KG1 (cell line): ENCODE data around the gene AGK.

Experiments used
- DNase-seq: peaks from one replicate; lab custom pipeline; 2025; lab: John Stamatoyannopoulos, UW

Gene AGK

GRCh38 chr7:141551094-141551781 is at the start of gene AGK:
Gene AGK, plus strand, starts transcription at chr7:141551410. Its CDS starts 4,057 bp downstream, at chr7:141555467.
- DNase-seq = peak; percentile 24

DNA sequence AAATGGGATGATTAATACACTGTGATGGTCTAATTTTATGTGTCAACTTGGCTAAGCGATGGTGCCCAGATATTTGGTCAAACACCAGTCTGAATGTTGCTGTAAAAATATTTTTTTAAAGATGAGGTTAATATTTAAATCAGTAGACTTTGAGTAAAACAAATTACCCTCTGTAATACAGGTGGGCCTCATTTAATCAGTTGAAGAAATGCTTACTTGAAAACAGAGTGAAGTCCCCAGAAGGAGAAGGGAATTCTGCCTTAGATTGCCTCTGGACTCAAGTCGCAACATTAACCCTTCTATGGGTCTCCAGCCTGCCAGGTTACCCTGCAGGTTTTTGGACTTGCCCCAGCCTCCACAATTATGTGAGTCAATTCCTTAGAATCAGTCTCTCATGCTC is 49.8 kb upstream of the AGK start:
- DNase-seq = no peak

DNA sequence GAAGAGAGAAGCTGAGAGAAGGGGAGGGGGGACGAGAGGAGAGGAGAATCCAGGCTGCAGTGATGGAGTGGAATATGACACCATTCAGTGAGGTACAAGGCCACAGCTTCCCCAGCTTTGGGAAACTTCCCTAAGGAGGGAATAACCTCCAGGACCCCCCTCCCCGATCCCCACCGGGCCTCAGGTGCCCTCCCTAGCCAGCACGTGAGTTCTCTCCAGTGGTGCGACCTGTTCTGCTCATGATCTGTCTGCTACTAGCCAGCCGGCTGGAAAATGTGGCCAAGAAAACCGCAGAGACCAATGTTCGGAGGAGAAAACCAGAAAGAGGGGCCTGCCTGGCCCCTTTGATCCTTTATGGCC is 39.9 kb upstream of the AGK start:
- DNase-seq = no peak

- DNase-seq = no peak
Measured at GRCh38 chr7:141511676-141512396, 39.4 kb upstream of the AGK start.

DNA sequence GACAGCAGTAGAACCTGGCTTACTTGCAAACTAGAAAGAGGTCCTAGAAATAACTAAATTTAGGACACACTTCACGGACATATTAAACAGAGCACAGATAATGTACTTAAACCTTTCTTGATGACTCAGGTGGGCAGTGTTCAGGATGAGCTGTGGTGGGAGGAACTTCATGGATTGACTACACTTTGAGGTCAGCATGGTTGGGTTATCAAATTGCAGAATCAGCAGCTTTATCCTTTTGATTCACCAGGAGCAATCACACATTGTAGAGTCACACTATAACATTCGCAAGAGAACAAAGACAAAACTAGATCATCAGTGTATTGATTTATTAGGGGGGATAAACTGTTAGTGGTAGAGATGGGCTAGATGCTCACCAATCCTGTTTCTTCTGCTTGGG is 38.6 kb upstream of the AGK start:
- no peak for DNase-seq

GRCh38 chr7:141513720-141514119 is 37.5 kb upstream of the AGK start:
- no peak for DNase-seq

DNA sequence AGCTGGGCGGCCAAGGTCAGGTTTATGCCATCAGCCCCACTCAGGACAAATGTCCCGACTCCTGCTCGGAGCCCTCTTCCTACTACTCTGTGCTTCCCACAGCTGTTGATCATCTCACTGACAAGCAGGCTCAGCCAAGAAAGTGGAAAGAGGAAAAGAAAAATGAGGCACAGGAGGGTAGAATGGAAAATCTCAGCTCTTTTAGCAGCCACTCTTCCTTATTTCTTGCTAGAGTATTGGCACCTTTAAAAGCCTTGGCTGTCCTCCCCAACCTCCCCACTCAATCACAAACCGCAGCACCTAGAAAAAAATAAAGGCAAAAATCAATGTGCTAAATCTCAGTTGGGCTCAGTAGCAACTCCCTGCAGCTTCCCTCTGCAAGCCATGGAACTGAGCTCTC is 35.3 kb upstream of the AGK start:
- DNase-seq = no peak

DNA sequence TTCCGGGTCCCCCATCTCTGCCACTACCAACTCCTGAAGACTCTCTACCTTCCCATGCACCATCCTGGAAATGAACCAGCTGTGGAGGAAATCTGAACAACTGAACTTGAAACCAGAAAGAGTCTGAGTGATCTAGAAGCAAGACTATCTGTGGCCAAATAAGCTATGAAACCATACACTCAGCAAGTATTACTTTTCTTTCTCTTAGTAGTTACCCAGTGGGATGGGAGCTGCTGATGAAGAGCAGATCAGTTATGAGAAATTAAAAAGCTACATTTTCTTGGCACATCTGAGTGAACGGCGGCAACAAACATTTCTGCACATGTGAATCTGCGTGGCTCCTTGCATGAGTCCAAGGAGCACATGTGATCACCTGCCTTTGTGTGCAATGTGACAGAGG is 31.6 kb upstream of the AGK start:
- no peak for DNase-seq

- no peak for DNase-seq
Measured at GRCh38 chr7:141522657-141523342, 28.4 kb upstream of the AGK start.

- no peak for DNase-seq
Measured at GRCh38 chr7:141525973-141526514, 25.2 kb upstream of the AGK start.

GRCh38 chr7:141527076-141527475 is 24.1 kb upstream of the AGK start:
- DNase-seq = no peak

- DNase-seq = no peak
Measured at GRCh38 chr7:141528399-141528798, 22.8 kb upstream of the AGK start.

DNA sequence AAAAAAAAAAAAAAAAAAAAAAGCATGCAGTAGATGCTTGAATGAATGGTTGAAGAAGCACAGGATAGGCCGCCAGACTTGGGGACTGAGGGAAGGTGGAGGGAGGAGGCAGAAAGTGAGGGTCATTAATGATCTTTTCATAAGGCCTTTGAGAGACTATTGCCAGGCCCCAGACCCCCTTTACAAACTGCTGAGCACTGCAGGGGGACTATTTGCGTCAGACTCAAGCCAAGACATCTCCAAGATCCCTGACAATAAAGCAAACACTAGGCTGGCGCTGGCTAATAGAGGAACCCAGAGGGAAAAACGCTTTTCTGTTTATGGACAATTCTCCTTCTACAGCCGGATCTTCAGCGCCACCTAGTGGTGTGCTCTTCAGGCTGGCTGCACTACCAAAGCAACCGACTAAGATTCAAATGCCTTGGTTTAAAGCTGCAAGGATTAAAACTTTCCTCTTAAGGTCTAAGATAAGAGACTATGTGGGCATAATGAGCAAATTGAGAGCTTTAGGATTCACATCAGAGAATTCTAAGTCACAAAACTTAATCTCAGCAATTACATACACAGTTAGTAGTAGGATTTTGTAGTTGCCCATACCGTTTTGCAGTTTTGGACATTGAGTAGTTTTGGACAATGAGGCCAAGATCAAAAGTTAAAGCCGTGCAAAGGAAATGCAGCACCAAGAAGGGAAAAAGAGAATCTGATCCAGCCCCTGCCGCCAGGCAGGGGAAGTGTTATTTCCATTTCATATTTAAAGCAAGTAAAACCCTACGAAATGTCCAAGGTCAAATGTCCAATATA is 17.9 kb upstream of the AGK start:
- peak; percentile 9 for DNase-seq

GRCh38 chr7:141534757-141535737 is 16.2 kb upstream of the AGK start:
- DNase-seq = no peak

GRCh38 chr7:141537906-141538305 is 13.3 kb upstream of the AGK start:
- no peak for DNase-seq

- DNase-seq = no peak
Measured at GRCh38 chr7:141541375-141541774, 9.8 kb upstream of the AGK start.

GRCh38 chr7:141544831-141545230 is 6.4 kb upstream of the AGK start:
- DNase-seq = no peak

DNA sequence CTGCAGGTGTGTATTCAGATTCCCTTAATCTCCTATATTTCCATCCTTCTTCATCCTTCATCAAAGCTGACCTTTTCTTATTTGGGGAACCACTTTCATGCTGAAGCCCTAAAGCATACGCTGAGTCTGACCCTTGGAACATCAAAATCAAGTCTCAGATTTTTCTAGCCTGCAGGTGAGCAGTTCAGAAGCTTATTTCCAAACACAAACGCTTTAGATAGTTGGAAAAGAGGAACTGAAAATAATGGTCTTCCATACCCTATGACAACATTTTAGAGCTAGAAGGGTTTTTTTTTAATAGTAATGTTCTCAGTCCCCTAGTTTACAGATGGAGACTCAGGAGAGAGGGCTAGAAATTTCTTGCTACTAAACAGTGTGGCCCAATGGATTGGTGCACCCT is 1.6 kb upstream of the AGK start:
- no peak for DNase-seq

GRCh38 chr7:141550386-141551093 is 670 bp upstream of the AGK start:
- no peak for DNase-seq

GRCh38 chr7:141551782-141552181 is 572 bp downstream of the AGK start:
- no peak for DNase-seq
